Vagina (tissue), 2 donors: Measurements from ENCODE around the gene RTBDN.

ENCODE experiments used
- POLR2A ChIP-seq, 2 donors: fragments of 450-650 bp; IDR thresholded peaks; one replicate each; pipeline ENCODE4 v1.6.1; 2017; ENCODE audit warnings: antibody characterized with exemption in 2 of 2, mild to moderate bottlenecking in 2 of 2, moderate library complexity in 2 of 2
- POLR2AphosphoS5 ChIP-seq, 2 donors: sonication (generic); formaldehyde crosslinking; IDR thresholded peaks; one replicate each; pipeline ENCODE4 v1.9.0; 2017; ENCODE audit warnings: antibody characterized with exemption in 2 of 2, mild to moderate bottlenecking in 2 of 2, low read depth in 1 of 2; ENCODE audit not compliant: insufficient read depth in 1 of 2
- TF ChIP-seq, protein P1 (sequence below), 3 experiments: fragments of 450-650 bp in 2 of 3; fragments of 200-600 bp in 1 of 3; sonication (generic) in 1 of 3; IDR thresholded peaks; one replicate each; pipeline ENCODE4 v1.5.1; 2017 to 2019; ENCODE audit warnings: antibody characterized with exemption in 3 of 3, mild to moderate bottlenecking in 2 of 3, moderate library complexity in 2 of 3

DNA sequence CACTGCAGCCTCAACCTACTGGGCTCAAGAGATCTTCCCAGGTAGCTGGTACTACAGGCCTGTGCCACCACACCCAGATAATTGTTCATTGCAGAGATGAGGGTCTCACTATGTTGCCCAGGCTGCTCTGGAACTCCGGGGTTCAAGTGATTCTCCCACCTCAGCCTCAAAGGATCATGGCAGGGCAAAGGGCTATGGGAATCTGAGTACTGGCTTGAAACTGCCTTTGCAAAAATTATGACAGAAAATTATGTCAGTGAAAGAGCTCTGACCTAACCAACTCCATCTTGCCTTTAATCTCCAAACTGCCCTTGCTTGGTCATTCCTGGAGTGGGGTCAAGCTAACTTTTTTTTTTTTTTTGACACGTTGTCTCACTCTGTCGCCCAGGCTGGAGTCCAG is 48.2 kb upstream of the RTBDN start:
- TF ChIP-seq, protein P1, sequence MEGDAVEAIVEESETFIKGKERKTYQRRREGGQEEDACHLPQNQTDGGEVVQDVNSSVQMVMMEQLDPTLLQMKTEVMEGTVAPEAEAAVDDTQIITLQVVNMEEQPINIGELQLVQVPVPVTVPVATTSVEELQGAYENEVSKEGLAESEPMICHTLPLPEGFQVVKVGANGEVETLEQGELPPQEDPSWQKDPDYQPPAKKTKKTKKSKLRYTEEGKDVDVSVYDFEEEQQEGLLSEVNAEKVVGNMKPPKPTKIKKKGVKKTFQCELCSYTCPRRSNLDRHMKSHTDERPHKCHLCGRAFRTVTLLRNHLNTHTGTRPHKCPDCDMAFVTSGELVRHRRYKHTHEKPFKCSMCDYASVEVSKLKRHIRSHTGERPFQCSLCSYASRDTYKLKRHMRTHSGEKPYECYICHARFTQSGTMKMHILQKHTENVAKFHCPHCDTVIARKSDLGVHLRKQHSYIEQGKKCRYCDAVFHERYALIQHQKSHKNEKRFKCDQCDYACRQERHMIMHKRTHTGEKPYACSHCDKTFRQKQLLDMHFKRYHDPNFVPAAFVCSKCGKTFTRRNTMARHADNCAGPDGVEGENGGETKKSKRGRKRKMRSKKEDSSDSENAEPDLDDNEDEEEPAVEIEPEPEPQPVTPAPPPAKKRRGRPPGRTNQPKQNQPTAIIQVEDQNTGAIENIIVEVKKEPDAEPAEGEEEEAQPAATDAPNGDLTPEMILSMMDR (IDR thresholded peaks at IDR 0.05), result no peak
- TF ChIP-seq POLR2AphosphoS5 (IDR thresholded peaks at IDR 0.05; ENCODE audit: insufficient read depth in 1 of 2, low read depth in 1 of 2), result no peak
- TF ChIP-seq POLR2A (IDR thresholded peaks at IDR 0.05), result no peak
